A172 (cell line): ENCODE data around the gene SCAPER. TPM values are rescaled to one million over a fixed set of nuclear protein-coding genes. Genes with fewer than 3 reads are reported as not detected.

Experiments
- DNase-seq: peaks from one replicate; pipeline ENCODE4 v3.0.0-alpha.2; 2015; ENCODE audit warnings: low spot score
- total RNA-seq: library from RNA; depleted of rRNA; stranded (reverse); fragments of >200 nt; shearing (Covaris generic); gene quantifications from 2 replicates; pipeline ENCODE4 v1.2.3, GENCODE V29; 2014

Gene SCAPER
- total RNA-seq, 1 experiment from 2014 or later, result 22.7 TPM

DNA sequence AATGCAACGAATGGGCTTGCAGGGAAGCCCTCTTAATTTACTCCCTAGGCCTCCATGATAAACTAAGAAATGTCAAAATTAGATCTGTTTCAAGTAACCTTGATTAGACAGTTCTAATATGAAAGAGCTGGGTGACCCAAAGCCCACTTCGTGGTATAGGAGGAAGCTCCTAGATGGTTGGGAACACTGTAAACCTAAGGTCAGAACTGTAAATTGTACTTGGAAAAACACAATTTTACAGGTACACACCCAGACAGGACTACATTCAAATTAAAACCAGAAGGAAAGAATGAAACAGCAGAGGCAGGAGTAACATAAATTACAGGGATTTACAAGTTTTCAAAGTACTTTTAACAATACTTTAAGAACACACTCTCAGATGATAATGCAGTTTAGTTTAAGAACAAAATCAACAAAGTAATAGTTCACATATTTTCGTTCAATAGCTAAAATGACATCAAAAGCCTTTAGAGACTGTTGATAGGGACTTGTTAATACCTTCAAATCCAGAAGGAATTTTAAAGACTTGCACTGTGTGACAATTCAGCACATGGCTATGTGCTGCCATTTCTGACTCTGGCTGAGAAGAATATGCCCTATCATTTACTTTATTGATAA, 550.2 kb downstream of the SCAPER start:
- no peak for DNase-seq

DNA sequence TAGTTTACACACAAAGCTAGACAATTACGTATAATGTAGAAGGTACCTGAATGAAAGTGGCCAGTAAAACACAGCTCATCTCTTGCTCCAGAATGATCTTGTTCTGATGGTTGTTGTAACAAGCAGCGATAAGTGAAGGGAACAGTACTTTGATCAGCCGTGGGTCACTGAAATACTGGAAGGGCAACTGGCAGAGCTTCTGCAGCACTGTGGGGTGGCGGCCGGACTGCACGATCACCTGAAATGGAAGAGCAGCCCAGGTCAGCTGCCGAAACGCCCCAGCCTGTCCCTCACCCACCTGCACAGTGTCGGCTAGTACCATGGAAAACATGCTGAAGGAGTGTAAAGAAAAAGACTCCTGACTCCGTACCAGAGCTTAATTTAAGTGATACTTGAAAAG, 551.2 kb downstream of the SCAPER start:
- DNase-seq, result no peak

DNA sequence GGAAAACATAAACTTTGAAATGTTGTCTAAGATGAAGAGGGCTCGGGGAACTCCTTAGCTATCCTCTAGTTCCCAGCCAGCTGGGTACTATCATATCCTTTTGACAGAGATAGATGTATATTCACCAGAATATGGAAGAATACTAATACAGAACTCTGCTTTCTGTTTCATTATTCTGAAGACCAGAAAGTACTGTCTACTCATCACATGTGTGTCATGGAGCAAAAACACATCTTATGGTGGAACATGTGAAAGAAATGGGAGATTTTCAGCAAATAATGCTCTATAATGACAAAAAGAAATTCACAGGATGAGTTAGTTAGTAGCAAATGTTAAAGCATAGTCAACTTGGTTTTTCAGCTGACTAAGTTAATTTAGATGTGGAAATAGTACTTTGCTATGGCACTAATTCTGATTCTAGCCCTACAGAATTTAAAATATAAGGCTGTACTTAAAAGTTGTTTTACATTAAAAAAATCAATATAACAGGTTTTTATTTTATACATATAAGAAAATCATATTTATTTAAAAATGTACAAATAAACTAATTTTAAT, 552.0 kb downstream of the SCAPER start:
- no peak for DNase-seq

DNA sequence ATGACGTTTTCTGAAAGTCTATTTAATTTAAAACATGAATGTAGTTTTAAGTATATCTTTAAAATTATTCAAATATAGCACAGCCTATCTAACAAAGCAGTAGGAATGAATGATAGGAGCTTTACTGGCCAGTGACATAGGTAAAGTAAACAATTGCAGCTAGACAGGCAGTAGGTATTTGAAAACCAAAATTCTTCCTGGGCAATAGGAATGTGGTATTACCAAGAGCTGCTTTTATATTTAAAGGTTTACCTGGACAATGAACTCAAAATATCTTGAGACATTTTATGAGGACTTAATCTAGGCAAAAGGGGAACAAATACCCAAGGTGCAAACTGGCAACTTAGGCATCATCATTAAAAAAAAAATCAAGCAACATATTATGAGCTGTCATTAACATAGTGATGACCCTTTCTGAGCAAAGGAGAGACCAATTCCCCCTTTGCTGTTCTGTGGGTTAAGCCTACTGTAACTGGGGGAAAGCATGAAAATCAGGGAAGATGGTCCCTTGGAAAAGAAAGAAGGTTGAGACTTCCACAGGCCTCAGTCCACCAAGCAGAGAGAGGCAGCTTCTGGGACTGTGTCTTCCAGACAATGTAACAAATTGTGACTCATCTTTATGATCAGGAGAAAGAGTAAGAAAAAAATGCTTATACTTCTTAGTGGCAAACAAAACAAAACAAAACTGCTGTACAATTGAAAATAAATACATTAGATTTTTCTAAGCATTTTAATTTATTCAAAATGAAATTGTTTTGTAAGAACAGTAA, 555.7 kb downstream of the SCAPER start:
- DNase-seq, result no peak

DNA sequence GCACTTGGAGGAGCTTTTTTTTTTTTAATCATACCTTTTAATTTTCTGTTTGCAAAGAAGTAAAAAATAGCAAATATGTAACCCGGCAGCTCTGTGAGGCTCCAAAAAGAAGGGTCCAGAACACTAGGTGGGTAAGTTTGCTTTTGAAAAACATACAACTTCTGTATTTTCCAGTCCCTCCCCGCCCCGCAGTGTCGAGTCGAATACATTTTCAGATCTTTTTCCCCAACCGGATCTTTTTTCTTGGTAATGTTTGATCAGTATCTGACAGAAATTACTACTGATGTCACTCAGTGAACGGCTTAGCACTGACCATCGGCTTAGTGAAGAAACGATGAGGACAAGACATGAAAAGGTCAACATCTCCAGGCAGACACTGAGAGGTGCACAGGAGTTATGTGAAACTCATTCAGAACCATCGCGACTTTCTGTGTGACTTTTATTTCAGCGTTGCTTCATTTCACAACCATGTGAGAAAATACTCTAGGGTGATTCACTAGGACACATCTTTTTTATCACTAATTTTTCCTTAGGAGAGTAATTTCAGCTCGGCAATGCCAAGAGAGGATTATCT, 557.6 kb downstream of the SCAPER start:
- DNase-seq, result no peak

DNA sequence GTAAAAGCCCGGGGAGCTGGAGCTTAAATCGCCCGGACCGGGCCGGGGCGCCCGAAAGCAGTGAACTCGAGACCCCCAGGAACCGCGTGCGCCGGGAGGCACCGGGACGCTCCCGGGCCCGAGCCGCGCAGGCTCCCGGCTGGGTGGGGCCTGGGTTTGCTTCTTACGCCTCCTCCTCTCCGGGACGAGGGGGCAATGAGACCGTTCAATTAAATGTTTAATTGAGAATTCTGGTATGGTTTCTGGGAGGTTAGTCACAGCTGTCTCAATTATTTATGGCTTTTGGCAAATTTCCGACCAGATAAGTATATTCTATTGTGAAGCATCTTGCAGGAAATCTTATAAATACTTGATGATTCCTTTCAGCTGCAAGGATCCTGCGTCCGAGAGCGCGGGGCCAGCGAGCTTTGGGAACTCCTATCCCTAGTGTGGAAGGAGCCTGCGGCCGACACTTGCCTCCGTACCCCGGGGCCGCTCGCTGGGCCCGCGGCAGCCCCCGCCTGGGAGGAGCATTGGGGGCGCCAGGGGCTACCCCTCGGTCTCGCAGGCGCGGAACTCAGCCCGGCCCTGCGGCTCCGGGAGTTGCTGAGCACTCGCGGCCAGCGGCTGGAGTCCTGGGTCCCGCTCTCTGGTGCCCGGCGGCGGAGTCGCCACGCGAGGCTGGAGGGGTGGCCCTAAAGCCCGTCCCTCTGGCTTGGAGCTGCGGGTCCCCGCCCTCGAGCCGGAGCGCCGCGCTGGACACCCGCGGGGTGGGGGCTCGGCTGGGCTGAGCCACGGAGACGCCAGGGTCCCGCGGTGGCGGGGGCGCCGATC, 558.3 kb downstream of the SCAPER start:
- DNase-seq, result no peak

DNA sequence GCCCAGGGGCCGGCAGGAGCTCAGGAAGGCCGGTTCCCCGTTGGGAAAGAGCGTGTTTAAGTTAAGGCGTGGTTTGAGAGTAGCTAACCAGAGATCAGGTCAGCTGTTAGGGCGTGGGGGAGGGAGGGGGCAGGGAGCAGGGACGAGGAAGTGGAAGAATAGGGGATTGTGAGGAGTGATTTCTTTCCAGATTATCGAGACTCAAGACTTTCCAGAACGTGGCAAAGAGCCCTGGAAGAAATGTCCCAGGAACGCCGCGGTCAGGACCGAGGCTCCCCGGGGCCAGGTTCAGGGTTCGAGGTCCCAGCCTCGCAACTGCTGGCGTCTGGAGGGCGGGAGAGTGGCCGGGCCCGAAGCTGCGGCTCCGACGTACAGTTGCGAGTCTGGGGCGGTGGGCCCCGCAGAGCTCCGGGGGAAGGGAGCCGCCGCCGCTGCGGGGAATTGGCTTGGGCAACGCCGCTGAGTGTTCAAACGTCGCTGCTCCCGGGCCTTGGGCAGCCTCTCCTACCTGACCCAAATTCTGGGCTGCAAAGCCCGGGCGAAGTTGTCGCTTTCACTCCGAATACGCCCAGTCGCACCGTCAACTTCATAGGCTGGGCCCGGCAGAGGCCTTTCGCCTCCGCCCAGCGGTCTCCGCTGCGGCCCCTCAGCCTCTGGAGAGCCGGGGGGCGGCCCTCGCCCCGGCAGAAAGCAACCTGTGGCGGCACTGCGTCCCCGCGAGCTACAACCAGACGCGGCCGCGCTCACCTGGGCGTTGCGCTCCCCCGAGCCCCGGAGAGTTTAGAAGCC, 559.1 kb downstream of the SCAPER start:
- no peak for DNase-seq

DNA sequence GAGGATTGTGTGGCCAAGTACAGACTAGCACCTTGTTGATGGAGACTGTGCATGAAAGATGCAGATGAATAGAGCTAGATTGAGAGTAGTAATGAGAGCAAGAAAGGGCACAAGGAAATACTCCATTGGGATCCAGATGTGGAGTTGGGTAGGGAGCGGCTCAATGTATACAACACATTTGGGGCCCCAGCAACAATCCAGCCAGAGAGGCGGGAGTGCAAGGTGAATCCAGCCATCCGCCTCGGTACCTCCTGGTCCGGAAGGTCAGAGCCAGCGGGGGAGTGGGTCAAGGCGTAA, 559.6 kb downstream of the SCAPER start:
- DNase-seq, result no peak

DNA sequence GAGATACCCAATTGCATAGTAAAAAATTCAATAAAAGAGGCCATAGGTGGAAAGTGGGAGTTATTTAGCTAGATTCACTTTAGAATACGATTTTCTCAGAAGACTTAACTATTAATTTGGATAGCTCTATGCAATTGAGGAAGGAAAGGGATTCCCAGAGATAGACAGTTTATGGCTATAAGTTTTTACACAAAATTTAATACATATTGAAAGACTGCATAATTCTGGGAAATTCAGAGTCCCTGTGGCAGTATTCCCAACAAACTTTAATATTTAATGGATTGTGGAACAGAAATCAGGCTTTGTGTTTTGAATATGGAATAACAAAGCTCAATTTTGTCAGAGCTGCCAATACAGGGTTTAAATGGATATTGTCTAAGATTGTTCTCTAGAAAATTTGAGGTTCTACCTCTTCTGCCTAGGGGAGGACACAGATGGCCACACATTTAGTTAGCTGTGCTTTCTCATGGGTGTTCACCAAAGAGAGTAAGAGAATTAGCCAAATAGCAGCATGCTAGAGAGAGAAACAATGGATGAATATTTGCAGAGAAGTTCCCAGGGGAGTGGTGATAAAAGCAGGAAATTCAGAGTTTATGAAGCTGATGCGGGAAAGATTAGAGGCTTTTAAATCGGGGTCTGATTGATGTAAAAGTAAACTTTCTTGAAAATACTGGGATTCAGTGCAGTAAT, 560.1 kb downstream of the SCAPER start:
- DNase-seq, result no peak

DNA sequence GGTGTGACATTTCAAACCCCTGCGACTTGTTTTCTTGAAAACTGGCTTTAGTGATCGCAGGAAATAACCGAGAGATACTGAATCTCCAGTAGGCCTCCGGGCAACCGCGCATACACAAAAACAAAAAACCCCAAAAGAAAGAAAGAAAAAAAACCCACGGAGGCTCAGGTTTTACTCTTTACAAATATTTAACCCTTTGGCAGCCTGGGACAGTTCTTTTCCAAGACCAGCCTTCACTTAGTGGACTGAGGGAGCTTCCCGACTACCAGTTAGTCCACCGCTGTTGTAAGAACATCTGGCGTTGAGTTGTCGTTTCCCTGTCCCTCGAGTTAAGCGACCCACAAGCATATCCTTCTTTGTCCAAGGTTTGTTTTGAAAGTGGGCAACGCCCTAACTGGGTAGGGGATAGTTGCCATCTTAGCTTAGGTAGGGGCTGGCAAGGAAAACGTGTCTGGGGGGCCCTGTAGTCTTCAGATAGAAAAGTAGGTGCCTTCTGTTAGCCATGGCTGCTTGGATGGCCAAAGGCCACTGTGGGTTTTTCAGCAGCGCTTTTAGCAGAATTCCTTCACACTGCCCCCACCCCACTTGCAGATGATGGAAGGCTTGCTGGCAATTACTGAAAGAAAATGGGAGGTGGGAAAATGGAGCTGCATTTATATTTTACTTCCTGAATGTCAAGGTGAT, 561.7 kb downstream of the SCAPER start:
- DNase-seq, result no peak

DNA sequence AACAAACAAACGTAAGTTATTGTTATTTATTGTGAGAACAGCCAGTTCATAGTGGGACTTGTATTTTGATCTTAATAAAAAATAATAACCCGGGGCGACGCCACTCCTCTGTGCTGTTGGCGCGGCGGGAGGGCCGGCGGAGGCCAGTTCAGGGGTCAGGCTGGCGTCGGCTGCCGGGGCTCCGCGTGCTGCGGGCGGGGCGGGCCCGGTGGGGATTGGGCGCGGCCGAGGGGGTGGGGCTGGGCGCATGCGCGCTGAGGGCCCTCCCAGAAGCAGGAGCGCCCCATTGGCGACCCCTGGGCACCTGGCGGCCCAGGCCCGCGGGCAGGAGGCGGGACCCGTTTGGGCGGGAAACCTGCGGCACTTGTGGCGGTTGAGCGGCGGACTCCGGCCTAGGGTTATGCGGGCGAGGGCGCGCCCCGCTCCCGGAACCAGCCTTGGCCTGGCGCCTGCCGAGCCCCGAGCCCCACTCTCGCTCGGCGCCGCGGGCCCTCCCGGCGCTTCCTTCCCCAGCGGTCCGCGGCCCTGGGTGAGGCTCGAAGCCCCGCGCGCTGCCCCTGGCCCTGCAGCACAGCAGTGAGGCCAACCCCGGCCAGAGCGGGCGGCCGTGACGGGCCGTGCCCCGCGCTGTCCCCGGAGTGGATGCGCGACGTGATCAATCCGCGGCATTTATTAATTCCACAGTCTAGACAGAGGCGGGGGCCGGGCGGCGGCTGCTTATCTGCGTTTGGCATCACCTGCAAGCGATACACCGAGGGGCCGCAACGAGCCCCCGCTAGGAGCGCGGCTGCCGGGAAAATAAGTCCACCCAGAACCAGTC, 562.5 kb downstream of the SCAPER start:
- DNase-seq, result no peak

DNA sequence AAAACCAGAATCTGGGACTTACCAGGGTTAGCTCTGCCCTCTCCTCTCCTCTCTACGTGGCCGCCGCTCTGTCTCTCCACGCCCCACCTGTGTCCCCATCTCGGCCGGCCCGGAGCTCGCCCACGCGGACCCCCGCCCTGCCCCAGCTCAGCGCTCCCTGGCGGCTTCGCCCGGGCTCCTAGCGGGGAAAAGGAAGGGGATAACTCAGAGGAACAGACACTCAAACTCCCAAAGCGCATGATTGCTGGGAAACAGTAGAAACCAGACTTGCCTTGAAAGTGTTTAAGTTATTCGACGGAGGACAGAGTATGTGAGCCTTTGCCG, 563.1 kb downstream of the SCAPER start:
- no peak for DNase-seq

DNA sequence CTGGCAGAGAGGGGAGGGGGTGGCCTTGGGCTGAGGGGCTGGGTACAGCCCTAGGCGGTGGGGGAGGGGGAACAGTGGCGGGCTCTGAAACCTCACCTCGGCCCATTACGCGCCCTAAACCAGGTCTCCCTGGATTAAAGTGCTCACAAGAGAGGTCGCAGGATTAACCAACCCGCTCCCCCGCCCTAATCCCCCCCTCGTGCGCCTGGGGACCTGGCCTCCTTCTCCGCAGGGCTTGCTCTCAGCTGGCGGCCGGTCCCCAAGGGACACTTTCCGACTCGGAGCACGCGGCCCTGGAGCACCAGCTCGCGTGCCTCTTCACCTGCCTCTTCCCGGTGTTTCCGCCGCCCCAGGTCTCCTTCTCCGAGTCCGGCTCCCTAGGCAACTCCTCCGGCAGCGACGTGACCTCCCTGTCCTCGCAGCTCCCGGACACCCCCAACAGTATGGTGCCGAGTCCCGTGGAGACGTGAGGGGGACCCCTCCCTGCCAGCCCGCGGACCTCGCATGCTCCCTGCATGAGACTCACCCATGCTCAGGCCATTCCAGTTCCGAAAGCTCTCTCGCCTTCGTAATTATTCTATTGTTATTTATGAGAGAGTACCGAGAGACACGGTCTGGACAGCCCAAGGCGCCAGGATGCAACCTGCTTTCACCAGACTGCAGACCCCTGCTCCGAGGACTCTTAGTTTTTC, 563.6 kb downstream of the SCAPER start:
- DNase-seq, result no peak

DNA sequence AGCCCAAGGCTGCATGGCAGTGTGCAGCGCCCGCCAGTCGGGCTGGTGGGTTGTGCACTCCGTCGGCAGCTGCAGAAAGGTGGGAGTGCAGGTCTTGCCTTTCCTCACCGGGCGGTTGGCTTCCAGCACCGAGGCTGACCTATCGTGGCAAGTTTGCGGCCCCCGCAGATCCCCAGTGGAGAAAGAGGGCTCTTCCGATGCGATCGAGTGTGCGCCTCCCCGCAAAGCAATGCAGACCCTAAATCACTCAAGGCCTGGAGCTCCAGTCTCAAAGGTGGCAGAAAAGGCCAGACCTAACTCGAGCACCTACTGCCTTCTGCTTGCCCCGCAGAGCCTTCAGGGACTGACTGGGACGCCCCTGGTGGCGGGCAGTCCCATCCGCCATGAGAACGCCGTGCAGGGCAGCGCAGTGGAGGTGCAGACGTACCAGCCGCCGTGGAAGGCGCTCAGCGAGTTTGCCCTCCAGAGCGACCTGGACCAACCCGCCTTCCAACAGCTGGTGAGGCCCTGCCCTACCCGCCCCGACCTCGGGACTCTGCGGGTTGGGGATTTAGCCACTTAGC, 564.3 kb downstream of the SCAPER start:
- DNase-seq, result no peak

DNA sequence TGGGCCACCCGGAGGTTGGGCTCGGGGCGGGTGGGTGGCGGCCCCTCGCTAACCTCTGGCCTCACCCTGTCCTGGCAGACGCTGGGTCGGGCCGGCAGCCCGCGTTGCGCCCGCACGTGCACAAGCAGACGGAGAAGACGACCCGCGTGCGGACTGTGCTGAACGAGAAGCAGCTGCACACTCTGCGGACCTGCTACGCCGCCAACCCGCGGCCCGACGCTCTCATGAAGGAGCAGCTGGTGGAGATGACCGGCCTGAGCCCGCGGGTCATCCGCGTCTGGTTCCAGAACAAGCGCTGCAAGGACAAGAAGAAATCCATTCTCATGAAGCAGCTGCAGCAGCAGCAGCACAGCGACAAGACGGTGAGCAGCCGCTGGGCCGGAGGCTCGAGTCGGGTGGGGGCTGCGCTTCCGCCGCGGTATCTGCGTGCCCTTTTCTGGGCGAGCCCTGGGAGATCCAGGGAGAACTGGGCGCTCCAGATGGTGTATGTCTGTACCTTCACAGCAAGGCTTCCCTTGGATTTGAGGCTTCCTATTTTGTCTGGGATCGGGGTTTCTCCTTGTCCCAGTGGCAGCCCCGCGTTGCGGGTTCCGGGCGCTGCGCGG, 564.8 kb downstream of the SCAPER start:
- DNase-seq, result no peak

DNA sequence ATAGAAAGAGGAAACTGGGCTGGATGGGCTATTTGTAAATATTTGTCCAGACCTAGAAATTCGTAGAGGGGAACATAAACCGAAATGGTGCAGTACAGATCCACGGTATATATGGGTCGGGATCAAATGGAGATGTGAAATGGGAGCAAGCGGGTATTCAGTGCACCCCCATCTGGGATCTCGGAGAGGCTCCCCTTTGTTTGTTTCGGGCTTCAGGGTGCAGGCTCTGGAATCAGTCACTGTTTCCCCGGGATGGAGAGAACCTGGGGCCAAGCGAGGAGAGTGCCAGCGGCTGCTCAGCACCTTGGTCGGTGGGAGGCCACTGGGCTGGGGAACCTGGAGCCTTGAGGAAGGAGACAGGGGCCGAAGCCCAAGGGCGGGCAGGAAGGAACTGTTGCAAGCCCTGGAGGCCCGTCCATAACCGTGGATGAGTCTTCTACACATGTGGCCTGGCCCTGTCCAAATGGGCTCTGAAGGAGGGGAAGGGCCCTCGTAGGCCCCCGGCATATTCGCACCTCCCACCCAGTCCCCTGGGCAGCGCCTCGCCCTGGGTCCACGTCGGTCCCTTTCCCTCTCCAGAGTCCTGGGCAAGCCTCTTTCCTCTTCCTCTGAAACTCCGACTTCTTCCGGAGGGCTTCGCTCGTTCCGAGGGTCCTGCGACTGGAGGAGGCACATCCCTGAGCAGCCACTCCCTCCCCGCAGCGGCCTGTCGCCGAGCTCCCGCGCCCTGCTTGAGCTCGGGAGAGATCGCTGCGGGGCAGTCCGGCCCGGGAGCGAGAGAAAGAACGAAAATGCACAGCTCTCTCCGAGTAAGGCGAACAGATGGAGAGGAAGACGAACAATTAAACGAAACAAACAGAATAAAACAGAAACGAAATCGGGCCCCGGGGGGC, 565.6 kb downstream of the SCAPER start:
- no peak for DNase-seq
